ENCODE data around the gene NEUROD2.

NEUROD2 gene

GRCh38 chr17:39603304-39604016 is 4.3 kb downstream of the NEUROD2 start:
- TF ChIP-seq ZFP30 (CRISPR knock-in tag; IDR thresholded peaks at IDR 0.05) (no peak), TCF4 (CRISPR knock-in tag; IDR thresholded peaks at IDR 0.05; ENCODE audit: borderline replicate concordance) (no peak), TSHZ2 (CRISPR knock-in tag; IDR thresholded peaks at IDR 0.05) (no peak), ISL1 (CRISPR knock-in tag; IDR thresholded peaks at IDR 0.05) (no peak), GLIS3 (CRISPR knock-in tag; IDR thresholded peaks at IDR 0.05) (no peak), TOX (CRISPR knock-in tag; IDR thresholded peaks at IDR 0.05; ENCODE audit: borderline replicate concordance) (no peak), ZNF70 (CRISPR knock-in tag; IDR thresholded peaks at IDR 0.05) (no peak)
- ATAC-seq = no peak

- TF ChIP-seq OSR1 (CRISPR knock-in tag; IDR thresholded peaks at IDR 0.05) (no peak), TCF4 (CRISPR knock-in tag; IDR thresholded peaks at IDR 0.05; ENCODE audit: borderline replicate concordance) (no peak), ZFP3 (CRISPR knock-in tag; IDR thresholded peaks at IDR 0.05) (no peak), RARB (CRISPR knock-in tag; IDR thresholded peaks at IDR 0.05) (no peak), ISL1 (CRISPR knock-in tag; IDR thresholded peaks at IDR 0.05) (no peak), ZFP30 (CRISPR knock-in tag; IDR thresholded peaks at IDR 0.05) (no peak), ZC3H10 (CRISPR knock-in tag; IDR thresholded peaks at IDR 0.05) (no peak), TOX (CRISPR knock-in tag; IDR thresholded peaks at IDR 0.05; ENCODE audit: borderline replicate concordance) (no peak), CSDC2 (CRISPR knock-in tag; IDR thresholded peaks at IDR 0.05) (no peak)
- TF ChIP-seq, protein P1, sequence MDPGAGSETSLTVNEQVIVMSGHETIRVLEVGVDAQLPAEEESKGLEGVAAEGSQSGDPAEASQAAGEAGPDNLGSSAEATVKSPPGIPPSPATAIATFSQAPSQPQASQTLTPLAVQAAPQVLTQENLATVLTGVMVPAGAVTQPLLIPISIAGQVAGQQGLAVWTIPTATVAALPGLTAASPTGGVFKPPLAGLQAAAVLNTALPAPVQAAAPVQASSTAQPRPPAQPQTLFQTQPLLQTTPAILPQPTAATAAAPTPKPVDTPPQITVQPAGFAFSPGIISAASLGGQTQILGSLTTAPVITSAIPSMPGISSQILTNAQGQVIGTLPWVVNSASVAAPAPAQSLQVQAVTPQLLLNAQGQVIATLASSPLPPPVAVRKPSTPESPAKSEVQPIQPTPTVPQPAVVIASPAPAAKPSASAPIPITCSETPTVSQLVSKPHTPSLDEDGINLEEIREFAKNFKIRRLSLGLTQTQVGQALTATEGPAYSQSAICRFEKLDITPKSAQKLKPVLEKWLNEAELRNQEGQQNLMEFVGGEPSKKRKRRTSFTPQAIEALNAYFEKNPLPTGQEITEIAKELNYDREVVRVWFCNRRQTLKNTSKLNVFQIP (CRISPR knock-in tag; IDR thresholded peaks at IDR 0.05; ENCODE audit: borderline replicate concordance, low read depth) = no peak
- TF ChIP-seq, protein P2, sequence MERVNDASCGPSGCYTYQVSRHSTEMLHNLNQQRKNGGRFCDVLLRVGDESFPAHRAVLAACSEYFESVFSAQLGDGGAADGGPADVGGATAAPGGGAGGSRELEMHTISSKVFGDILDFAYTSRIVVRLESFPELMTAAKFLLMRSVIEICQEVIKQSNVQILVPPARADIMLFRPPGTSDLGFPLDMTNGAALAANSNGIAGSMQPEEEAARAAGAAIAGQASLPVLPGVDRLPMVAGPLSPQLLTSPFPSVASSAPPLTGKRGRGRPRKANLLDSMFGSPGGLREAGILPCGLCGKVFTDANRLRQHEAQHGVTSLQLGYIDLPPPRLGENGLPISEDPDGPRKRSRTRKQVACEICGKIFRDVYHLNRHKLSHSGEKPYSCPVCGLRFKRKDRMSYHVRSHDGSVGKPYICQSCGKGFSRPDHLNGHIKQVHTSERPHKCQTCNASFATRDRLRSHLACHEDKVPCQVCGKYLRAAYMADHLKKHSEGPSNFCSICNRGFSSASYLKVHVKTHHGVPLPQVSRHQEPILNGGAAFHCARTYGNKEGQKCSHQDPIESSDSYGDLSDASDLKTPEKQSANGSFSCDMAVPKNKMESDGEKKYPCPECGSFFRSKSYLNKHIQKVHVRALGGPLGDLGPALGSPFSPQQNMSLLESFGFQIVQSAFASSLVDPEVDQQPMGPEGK (CRISPR knock-in tag; IDR thresholded peaks at IDR 0.05; ENCODE audit: borderline replicate concordance) = no peak
- TF ChIP-seq, protein P3, sequence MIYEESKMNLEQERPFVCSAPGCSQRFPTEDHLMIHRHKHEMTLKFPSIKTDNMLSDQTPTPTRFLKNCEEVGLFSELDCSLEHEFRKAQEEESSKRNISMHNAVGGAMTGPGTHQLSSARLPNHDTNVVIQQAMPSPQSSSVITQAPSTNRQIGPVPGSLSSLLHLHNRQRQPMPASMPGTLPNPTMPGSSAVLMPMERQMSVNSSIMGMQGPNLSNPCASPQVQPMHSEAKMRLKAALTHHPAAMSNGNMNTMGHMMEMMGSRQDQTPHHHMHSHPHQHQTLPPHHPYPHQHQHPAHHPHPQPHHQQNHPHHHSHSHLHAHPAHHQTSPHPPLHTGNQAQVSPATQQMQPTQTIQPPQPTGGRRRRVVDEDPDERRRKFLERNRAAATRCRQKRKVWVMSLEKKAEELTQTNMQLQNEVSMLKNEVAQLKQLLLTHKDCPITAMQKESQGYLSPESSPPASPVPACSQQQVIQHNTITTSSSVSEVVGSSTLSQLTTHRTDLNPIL (CRISPR knock-in tag; IDR thresholded peaks at IDR 0.05; ENCODE audit: low read depth) = no peak
- TF ChIP-seq, protein P4, sequence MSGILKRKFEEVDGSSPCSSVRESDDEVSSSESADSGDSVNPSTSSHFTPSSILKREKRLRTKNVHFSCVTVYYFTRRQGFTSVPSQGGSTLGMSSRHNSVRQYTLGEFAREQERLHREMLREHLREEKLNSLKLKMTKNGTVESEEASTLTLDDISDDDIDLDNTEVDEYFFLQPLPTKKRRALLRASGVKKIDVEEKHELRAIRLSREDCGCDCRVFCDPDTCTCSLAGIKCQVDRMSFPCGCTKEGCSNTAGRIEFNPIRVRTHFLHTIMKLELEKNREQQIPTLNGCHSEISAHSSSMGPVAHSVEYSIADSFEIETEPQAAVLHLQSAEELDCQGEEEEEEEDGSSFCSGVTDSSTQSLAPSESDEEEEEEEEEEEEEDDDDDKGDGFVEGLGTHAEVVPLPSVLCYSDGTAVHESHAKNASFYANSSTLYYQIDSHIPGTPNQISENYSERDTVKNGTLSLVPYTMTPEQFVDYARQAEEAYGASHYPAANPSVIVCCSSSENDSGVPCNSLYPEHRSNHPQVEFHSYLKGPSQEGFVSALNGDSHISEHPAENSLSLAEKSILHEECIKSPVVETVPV (CRISPR knock-in tag; IDR thresholded peaks at IDR 0.05) = no peak
- ATAC-seq = no peak
Measured at GRCh38 chr17:39602533-39603303, 5.0 kb downstream of the NEUROD2 start.

- TF ChIP-seq, protein P4 (CRISPR knock-in tag; IDR thresholded peaks at IDR 0.05) = no peak
- TF ChIP-seq RARB (CRISPR knock-in tag; IDR thresholded peaks at IDR 0.05) (no peak), TOX (CRISPR knock-in tag; IDR thresholded peaks at IDR 0.05; ENCODE audit: borderline replicate concordance) (no peak), ISL1 (CRISPR knock-in tag; IDR thresholded peaks at IDR 0.05) (no peak), ZNF70 (CRISPR knock-in tag; IDR thresholded peaks at IDR 0.05) (no peak)
Measured at GRCh38 chr17:39601758-39602532, 5.8 kb downstream of the NEUROD2 start.

More at GRCh38 chr17:39601758-39602532, 5.8 kb downstream of the NEUROD2 start:
- no peak for ATAC-seq
